DND-41 (cell line): Measurements from ENCODE around the gene GGN.

Source experiments
- ATAC-seq: fragments of 200-7000 bp; cut with Tn5 transposase; 3 replicates; pipeline ENCODE4 v1.9.1; 2021; ENCODE audit warnings: low read depth; ENCODE audit not compliant: insufficient read depth
- DNase-seq: peaks from one replicate; pipeline ENCODE4 v3.0.0-alpha.2; 2020
- H2AFZ ChIP-seq: 2 replicates; pipeline ENCODE4 v1.6.0; 2012; ENCODE audit warnings: low read depth, low read length
- H3K27ac ChIP-seq: 2 replicates; pipeline ENCODE4 v1.5.1; 2012; ENCODE audit warnings: low read length, inconsistent platforms
- H3K27me3 ChIP-seq: fragments of 200-600 bp; sonication (generic); 2 replicates; pipeline ENCODE4 v1.6.0; 2012; ENCODE audit warnings: low read length, mild to moderate bottlenecking, inconsistent platforms; ENCODE audit not compliant: insufficient read depth, poor library complexity
- H3K36me3 ChIP-seq: 2 replicates; pipeline ENCODE4 v1.5.1; 2012; ENCODE audit warnings: low read length, inconsistent platforms; ENCODE audit not compliant: insufficient read depth
- H3K4me1 ChIP-seq: 2 replicates; pipeline ENCODE4 v1.5.1; 2012; ENCODE audit warnings: mild to moderate bottlenecking, low read length; ENCODE audit not compliant: insufficient read depth
- H3K4me2 ChIP-seq: 2 replicates; pipeline ENCODE4 v1.6.0; 2012; ENCODE audit warnings: mild to moderate bottlenecking, moderate library complexity, low read length, inconsistent platforms; ENCODE audit not compliant: insufficient read depth
- H3K4me3 ChIP-seq, 2 experiments: fragments of 200-600 bp in 1 of 2; shearing (Covaris generic) in 1 of 2; 2 replicates each; pipeline ENCODE4 v1.5.1; 2012 to 2016; ENCODE audit warnings: inconsistent platforms in 2 of 2, low read length in 2 of 2, mild to moderate bottlenecking in 2 of 2, low read depth in 1 of 2, moderate library complexity in 1 of 2
- H3K79me2 ChIP-seq: 2 replicates; pipeline ENCODE4 v1.6.0; 2012; ENCODE audit warnings: low read length, inconsistent platforms; ENCODE audit not compliant: insufficient read depth
- H3K9ac ChIP-seq: 2 replicates; pipeline ENCODE4 v1.6.0; 2012; ENCODE audit warnings: low read depth, mild to moderate bottlenecking, inconsistent platforms, low read length, moderate library complexity
- H3K9me3 ChIP-seq: 2 replicates; pipeline ENCODE4 v1.5.1; 2012; ENCODE audit warnings: low read length, moderate library complexity, mild to moderate bottlenecking, inconsistent platforms; ENCODE audit not compliant: insufficient read depth, severe bottlenecking
- H4K20me1 ChIP-seq: 2 replicates; pipeline ENCODE4 v1.6.0; 2012; ENCODE audit warnings: low read length; ENCODE audit not compliant: insufficient read depth
- EZH2 ChIP-seq: IDR thresholded peaks from 3 replicates; pipeline ENCODE4 v1.6.1; 2012; ENCODE audit warnings: borderline replicate concordance, low read depth, mild to moderate bottlenecking, moderate library complexity, low read length, inconsistent platforms; ENCODE audit not compliant: severe bottlenecking
- TF ChIP-seq, protein P1 (sequence below): IDR thresholded peaks from 2 replicates; pipeline ENCODE4 v1.5.1; 2012; ENCODE audit warnings: borderline replicate concordance, low read length, moderate library complexity, mild to moderate bottlenecking; ENCODE audit not compliant: poor library complexity, severe bottlenecking; ENCODE audit errors: extremely low read depth

Gene GGN

DNA sequence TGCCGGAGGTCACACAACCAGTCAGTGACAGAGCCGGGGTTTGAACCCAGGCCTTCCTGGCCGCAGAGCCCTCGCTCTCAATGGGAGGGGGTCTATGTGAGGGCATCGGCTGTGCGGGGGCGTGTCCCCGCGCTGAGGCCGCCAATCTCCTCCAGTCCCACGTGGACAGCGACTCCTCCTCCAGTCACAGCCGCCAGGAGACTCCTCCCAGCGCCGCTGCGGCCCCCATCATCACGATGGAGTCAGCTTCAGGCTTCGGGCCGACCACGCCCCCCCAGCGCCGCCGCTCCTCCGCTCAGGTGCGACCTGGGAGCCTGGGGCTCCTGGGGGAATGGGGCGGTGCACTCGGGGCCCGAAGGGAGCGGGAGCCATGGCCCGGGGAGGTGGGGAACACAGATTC, 6.7 kb upstream of the GGN start:
- no peak overlapping the region for H3K9ac ChIP-seq
- H3K27me3 ChIP-seq, result no peaks in the 10 kb centered on the region
- no peak for DNase-seq
- TF ChIP-seq EZH2, result no peak
- TF ChIP-seq, protein P1, sequence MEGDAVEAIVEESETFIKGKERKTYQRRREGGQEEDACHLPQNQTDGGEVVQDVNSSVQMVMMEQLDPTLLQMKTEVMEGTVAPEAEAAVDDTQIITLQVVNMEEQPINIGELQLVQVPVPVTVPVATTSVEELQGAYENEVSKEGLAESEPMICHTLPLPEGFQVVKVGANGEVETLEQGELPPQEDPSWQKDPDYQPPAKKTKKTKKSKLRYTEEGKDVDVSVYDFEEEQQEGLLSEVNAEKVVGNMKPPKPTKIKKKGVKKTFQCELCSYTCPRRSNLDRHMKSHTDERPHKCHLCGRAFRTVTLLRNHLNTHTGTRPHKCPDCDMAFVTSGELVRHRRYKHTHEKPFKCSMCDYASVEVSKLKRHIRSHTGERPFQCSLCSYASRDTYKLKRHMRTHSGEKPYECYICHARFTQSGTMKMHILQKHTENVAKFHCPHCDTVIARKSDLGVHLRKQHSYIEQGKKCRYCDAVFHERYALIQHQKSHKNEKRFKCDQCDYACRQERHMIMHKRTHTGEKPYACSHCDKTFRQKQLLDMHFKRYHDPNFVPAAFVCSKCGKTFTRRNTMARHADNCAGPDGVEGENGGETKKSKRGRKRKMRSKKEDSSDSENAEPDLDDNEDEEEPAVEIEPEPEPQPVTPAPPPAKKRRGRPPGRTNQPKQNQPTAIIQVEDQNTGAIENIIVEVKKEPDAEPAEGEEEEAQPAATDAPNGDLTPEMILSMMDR, result no peak
- H3K27ac ChIP-seq, result no peak overlapping the region
- H3K79me2 ChIP-seq, result no peaks in the 10 kb centered on the region
- 0 out of 2 replicates have a peak, but pooled peaks cover 3% of the 10 kb centered on the region for H4K20me1 ChIP-seq
- 0 out of 2 replicates have a peak, but pooled peaks cover under 1% of the 10 kb centered on the region for H3K4me1 ChIP-seq
- ATAC-seq, result no peak
- no peak overlapping the region for H3K4me2 ChIP-seq
- no peak overlapping the region for H2AFZ ChIP-seq
- H3K9me3 ChIP-seq, result no peaks in the 10 kb centered on the region
- H3K4me3 ChIP-seq, result no peak overlapping the region
- H3K36me3 ChIP-seq, result no peaks in the 10 kb centered on the region

DNA sequence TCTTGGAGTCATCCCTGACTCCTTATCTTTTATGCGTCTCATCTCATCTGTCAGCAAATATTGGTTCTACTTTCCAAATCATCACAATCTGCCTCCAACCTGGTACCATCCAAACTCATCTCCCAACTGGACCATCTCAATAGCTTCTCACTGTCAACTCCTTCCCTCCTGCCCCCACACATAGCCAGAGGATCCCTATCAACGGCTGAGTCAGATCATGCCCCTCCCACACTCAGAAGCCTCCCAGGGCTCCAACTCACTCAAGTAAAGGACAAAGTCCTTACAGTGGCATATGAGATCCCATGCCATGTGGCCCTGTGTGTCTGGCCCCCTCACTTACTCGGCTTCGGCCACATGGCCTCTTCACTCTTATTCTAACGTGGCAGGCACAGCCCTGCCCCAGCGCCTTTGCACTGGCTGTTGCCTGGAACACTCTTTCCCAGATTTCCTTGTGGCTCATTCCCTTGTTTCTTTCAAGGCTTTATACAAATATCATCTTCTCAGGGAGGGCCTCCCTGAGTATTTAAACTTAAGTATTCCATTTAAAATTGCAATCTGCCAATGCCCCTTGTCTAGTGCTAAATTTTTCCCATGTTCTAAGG, 5.0 kb upstream of the GGN start:
- H3K4me1 ChIP-seq, result peaks cover 16% of the 10 kb centered on the region
- no peak overlapping the region for H2AFZ ChIP-seq
- H3K9ac ChIP-seq, result no peak overlapping the region
- 0 out of 2 replicates have a peak, but pooled peaks cover 7% of the 10 kb centered on the region for H4K20me1 ChIP-seq
- H3K4me3 ChIP-seq, result no peak overlapping the region
- no peak for DNase-seq
- H3K27ac ChIP-seq, result no peak overlapping the region
- H3K4me2 ChIP-seq, result no peak overlapping the region
- no peak for ATAC-seq
- TF ChIP-seq EZH2, result no peak
- no peaks in the 10 kb centered on the region for H3K79me2 ChIP-seq
- no peaks in the 10 kb centered on the region for H3K27me3 ChIP-seq
- H3K9me3 ChIP-seq, result no peaks in the 10 kb centered on the region
- H3K36me3 ChIP-seq, result no peaks in the 10 kb centered on the region

DNA sequence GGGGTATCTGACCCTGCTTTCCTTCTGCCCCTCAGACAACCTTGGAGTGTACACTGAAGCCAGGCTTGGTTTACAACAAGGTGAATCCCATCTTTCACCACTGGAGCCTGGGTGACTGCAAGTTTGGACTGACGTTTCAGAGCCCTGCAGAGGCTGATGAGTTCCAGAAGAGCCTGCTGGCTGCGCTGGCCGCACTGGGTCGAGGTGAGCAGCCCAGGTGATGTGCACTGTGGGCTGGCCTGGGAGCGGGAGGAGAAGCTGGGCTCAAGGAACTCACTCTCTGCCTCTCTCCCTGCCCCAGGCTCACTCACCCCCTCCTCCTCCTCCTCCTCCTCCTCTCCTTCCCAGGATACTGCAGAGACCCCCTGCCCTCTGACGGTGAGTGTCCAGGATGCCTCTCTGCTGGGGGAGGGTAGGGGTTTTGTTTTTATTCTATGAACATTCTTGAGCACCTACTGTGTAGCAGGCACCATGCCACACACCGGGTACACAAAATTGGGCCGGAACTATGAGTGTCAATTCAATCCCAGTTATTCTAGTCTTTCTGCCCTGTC, 4.2 kb upstream of the GGN start:
- ATAC-seq (no peak), DNase-seq (no peak)
- TF ChIP-seq EZH2, result no peak
- TF ChIP-seq, protein P1, result no peak
- no peak overlapping the region for H3K4me3 ChIP-seq
- peaks cover 12% of the 10 kb centered on the region; the same call in 1 of the 2 replicates for H4K20me1 ChIP-seq
- no peak overlapping the region for H3K4me2 ChIP-seq
- no peaks in the 10 kb centered on the region for H3K79me2 ChIP-seq
- H3K9me3 ChIP-seq, result no peaks in the 10 kb centered on the region
- no peaks in the 10 kb centered on the region for H3K27me3 ChIP-seq
- peaks cover 24% of the 10 kb centered on the region for H3K4me1 ChIP-seq
- no peak overlapping the region for H2AFZ ChIP-seq
- H3K27ac ChIP-seq, result no peak overlapping the region
- H3K9ac ChIP-seq, result no peak overlapping the region
- no peaks in the 10 kb centered on the region for H3K36me3 ChIP-seq
